ENCODE measurements around the gene STX2.
"Not testable (repeated sequence)": the region's sequence is repeated elsewhere in the genome, so short reads cannot be mapped to it uniquely, and the experiment has no call there.

STX2 gene

DNA sequence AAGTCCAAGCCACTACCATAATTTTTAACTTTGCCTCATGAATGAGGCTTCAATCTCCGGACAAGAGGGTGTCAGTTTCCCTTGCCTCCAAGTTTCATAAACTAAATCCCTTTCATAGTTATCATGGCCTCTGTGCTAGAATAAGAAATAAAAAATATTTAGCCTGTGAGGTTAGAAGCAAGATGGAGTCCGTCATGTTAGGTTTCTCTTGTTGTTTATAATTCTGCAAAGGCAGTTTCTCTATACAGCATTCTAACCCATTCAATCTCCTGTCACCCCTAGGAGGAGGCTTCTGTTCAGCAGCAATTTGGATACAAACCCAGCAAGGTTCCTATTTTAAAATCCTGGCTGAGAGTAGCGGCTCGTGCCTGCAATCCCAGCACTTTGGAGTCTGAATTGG is 17.0 kb upstream of the STX2 start:
- Mint-ChIP-seq H3K27ac (no peak overlapping the region), H3K4me1 (peaks cover 2 to 4% of the 10 kb centered on the region in 2 donors), H3K27me3 (peaks cover 18 to 39% of the 10 kb centered on the region in 2 donors), H3K4me3 (no peak overlapping the region), H3K9me3 (peaks cover 5 to 10% of the 10 kb centered on the region in 2 donors), H3K36me3 (peaks cover 0 to 8% of the 10 kb centered on the region in 2 donors)
- ATAC-seq (replicated peaks) (no peak), DNase-seq (no peak)

DNA sequence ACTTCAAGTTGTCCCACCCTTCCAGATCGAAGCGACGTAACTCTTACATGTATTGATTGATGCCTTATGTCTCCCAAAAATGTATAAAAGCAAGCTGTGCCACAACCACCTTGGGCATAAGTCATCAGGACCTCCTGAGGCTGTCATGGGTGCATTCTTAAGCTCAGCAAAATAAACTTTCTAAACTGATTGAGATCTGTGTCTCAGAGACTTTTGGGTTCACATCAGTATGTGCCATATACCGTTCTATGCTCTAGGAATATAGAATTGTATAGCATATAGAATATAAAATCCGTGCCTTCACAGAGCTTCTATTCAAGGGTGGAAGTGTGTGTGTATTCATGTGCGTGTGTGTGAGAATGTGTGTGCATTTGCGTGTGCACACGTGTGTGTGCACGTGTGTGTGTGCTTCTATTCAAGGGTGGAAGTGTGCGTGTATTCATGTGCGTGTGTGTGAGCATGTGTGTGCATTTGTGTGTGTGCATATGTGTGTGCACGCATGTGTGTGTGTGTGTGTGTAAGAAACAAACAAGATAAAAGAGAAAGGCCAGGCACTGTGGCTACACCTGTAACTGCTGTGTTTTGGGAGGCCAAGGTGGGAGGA is 11.5 kb upstream of the STX2 start:
- H3K27me3 Mint-ChIP-seq, result peaks cover 22 to 44% of the 10 kb centered on the region in 2 donors
- H3K9me3 Mint-ChIP-seq, result peaks cover 0 to 2% of the 10 kb centered on the region in 2 donors
- DNase-seq, result no peak
- no peaks in the 10 kb centered on the region for H3K4me1 Mint-ChIP-seq
- ATAC-seq (replicated peaks), result no peak
- no peak overlapping the region for H3K27ac Mint-ChIP-seq
- H3K4me3 Mint-ChIP-seq, result no peak overlapping the region
- H3K36me3 Mint-ChIP-seq, result no peaks in the 10 kb centered on the region

DNA sequence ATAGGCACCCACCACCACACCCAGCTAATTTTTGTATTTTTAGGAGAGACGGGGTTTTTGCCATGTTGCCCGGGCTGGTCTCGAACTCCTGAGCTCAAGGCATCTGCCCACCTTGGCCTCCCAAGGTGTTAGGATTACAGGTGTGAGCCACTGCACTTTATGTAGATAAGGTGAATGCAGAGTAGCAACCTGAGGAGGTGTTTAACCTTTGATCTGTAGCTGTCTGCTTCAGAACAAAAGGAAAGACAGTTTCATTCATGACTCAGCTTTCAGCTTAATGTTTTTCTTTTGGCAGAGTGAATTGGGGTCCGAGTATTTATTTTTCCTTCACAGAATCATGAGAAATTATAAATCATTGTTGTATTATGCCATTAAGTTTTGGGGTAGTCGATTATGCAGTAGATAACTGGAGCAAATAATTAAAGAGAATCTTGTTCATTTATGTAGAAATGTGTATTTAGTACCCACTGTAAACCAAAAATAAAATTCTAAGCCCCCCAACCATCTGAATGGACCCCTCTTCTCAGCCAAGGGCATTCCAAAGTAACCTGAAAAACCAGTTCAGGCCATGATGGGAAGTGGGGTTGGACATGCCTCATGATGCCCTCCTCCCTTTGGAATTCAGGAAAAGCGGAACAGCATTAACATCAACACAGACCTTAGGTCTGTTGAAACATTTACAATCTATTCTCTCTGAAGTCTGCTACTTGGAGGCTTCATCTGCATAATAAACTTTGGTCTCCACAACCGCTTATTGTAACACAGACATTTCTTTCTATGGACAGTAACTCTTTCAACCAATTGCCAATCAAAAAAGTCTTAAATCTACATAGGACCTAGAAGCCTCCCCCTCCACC is 10.7 kb upstream of the STX2 start:
- Mint-ChIP-seq H3K27ac (no peak overlapping the region), H3K4me3 (no peak overlapping the region), H3K4me1 (no peaks in the 10 kb centered on the region), H3K27me3 (peaks cover 21 to 39% of the 10 kb centered on the region in 2 donors), H3K9me3 (peaks cover 0 to 2% of the 10 kb centered on the region in 2 donors), H3K36me3 (no peaks in the 10 kb centered on the region)
- no peak for DNase-seq
- ATAC-seq (replicated peaks), result no peak

DNA sequence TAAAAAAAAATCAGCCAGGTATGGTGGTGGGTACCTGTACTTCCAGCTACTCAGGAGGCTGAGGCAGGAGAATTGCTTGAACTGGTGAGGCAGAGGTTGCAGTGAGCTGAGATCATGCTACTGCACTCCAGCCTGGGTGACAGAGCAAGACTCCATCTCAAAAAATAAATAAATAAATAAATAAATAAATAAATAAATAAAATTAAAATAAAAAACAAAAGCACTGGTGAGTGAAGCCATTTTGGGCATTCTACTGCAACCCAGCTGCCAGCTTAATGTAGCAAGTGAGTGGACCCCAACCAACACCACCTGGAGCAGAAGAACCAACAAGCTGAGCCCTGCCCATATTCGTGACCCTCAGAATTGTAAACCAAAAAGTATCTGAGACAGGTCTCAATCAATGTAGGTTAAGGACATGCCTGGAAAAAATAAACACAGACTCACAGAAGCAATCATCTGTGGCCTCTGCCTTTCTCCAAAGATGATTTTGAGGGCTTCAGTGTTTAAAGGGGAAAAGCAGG is 9.8 kb upstream of the STX2 start:
- not testable (repeated sequence) for H3K9me3 Mint-ChIP-seq; H3K4me3 Mint-ChIP-seq; ATAC-seq (replicated peaks); H3K4me1 Mint-ChIP-seq; H3K27ac Mint-ChIP-seq; DNase-seq; H3K36me3 Mint-ChIP-seq
- peaks cover 22 to 33% of the 10 kb centered on the region in 2 donors for H3K27me3 Mint-ChIP-seq

DNA sequence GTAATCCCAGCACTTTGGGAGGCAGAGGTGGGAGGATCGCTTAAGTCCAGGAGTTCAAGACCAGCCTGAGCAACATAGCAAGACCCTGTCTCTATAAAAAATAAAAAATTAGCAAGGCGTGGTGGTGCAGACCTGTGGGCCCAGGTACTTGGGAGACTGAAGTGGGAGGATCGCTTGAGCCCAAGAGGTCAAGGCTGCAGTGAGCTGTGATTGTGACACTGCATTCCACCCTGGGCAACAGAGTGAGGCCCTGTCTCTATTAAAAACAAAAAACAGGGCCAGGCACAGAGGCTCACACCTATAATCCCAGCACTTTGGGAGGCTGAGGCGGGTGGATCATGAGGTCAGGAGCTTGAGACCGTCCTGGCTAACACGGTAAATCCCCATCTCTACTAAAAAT is 9.1 kb upstream of the STX2 start:
- not testable (repeated sequence) for ATAC-seq (replicated peaks); H3K9me3 Mint-ChIP-seq; DNase-seq; H3K27ac Mint-ChIP-seq; H3K4me3 Mint-ChIP-seq; H3K4me1 Mint-ChIP-seq; H3K36me3 Mint-ChIP-seq
- H3K27me3 Mint-ChIP-seq, result peaks cover 22 to 30% of the 10 kb centered on the region in 2 donors

DNA sequence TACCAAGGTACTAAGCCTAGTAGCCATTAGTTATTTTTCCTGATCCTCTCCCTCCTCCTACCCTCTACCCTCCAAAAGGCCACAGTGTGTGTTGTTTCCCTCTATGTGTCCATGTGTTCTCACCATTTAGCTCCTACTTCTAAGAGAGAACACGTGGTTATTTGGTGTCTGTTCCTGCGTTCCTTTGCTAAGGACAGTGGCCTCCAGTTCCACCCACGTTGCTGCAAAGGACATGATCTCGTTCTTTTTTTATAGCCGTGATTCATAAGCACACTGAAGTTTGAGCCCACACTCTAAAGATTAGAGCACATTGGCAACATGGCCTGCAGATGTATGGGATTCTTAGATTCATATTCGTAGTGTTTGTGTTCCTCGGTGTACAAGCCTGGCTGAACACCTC is 8.1 kb upstream of the STX2 start:
- ATAC-seq (replicated peaks), result no peak
- Mint-ChIP-seq H3K27me3 (peaks cover 17 to 24% of the 10 kb centered on the region in 2 donors), H3K27ac (no peak overlapping the region), H3K4me1 (no peaks in the 10 kb centered on the region), H3K36me3 (no peaks in the 10 kb centered on the region), H3K4me3 (no peak overlapping the region), H3K9me3 (no peaks in the 10 kb centered on the region)
- no peak for DNase-seq

DNA sequence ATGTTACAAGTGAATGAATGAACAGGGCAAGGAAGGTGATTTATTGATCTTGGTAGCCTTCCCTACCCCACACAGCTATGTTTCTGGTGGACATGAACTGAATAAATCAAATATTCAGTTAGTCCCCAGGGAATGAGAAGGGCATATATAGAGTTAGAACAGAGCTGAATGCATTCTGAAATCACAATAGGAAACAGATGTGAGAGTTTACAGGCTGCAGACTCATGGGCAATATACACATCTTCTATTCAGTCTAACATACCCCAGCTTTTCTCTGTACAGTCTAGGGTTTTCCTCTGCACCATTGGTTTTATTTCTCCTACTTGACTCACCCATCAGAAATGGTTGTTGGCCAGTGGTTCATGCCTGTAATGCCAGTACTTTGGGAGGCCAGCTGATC is 7.3 kb upstream of the STX2 start:
- ATAC-seq (replicated peaks) (no peak), DNase-seq (no peak)
- no peaks in the 10 kb centered on the region for H3K9me3 Mint-ChIP-seq
- peaks cover 17 to 24% of the 10 kb centered on the region in 2 donors for H3K27me3 Mint-ChIP-seq
- H3K4me3 Mint-ChIP-seq, result no peak overlapping the region
- H3K27ac Mint-ChIP-seq, result no peak overlapping the region
- H3K4me1 Mint-ChIP-seq, result no peaks in the 10 kb centered on the region
- no peaks in the 10 kb centered on the region for H3K36me3 Mint-ChIP-seq

DNA sequence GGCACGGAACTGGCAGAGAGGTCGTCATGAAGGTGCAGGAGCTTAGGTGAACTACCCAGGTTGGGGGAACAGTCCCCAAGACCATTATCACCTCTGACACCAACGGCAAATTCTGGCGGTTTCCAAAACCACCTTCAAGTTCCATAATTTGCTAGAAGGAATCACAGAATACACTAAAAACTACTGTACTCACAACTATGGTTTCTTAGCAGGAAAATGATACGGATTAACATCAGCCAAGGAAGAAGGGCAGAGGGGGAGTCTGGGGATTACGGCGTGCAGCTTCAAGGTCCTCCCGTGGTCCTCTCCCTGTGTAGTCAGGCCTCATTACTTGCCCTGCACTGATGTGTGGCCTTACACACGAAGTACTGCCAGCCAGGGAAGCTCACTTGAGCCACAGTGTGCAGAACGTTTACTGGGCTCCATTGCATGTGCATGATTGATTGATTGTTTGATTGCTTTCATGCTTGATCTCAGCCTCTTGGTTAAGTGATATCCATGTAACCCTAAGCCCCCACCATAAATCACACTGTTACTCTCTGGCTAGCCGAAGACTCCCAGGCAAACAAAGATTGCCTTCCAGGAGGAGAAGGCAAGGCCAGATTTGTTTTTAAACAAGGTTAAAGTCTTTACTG is 837 bp upstream of the STX2 start:
- DNase-seq, result no peak
- ATAC-seq (replicated peaks), result no peak
- H3K36me3 Mint-ChIP-seq, result no peaks in the 10 kb centered on the region
- peak overlapping the region; percentile 79 to 82 for H3K4me3 Mint-ChIP-seq
- no peaks in the 10 kb centered on the region for H3K9me3 Mint-ChIP-seq
- H3K27ac Mint-ChIP-seq, result no peak overlapping the region
- H3K27me3 Mint-ChIP-seq, result peaks cover 0 to 1% of the 10 kb centered on the region in 2 donors
- H3K4me1 Mint-ChIP-seq, result peaks cover 6 to 16% of the 10 kb centered on the region in 2 donors

DNA sequence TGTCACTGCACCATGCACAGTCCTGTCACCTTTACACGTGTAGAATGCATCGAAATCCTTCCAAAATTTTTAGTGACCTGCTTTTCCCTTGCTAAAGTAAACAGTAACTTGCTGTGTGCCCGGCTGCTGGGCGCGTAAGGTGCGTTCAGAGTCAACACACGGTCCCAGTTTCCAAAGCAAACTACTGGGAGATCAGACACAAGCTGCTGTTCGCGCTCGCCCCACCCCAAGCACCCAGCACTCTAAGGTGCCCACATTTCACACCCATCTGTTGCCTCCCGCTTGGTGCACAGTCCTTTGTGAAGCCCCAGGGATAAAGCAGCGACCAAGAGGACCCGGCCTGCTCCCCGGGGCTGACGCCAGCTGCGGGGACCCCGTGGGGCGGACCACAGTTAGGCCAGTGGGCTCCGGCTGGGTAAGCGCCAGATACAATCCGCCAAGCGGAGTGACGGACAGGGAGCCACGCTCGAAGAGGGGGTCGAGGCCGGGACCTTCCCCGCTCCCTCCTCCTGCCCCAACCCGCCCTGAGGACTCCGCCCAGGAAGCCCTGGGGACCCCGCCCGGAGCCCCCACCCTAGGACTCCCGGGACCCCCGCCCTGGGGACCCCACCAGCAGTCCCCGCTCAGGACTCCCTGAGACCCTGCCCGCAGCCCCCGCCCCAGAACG is 633 bp downstream of the STX2 start:
- ATAC-seq (replicated peaks) (peak; percentile 44 to 47), DNase-seq (peak; percentile 11)
- H3K27ac Mint-ChIP-seq, result no peak overlapping the region

DNA sequence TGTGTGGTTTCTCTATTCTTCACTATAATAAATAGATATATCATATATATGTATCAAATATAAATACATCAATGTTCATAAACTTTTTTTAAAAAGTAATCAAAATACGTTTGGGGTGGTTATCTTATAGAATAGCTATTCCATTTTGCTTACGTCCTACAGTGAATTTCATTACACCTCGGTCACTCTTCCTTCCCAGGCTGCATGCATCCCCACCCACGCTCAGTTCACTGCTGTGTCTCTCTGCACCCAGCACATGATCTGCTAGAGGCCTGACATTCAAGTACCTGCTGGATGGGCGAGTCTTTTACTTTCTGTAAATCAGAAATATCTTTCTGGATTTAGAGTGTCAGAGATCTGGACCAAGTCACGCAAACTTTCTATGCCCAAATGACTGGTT is 3.6 kb downstream of the STX2 start:
- Mint-ChIP-seq H3K4me3 (no peak overlapping the region), H3K27me3 (no peaks in the 10 kb centered on the region), H3K36me3 (no peaks in the 10 kb centered on the region), H3K27ac (no peak overlapping the region), H3K9me3 (no peaks in the 10 kb centered on the region), H3K4me1 (peaks cover 17 to 31% of the 10 kb centered on the region in 2 donors)
- DNase-seq (no peak), ATAC-seq (replicated peaks) (no peak)

More for the DNA sequence above, 633 bp downstream of the STX2 start:
- no peaks in the 10 kb centered on the region for H3K36me3 Mint-ChIP-seq
- H3K27me3 Mint-ChIP-seq, result no peaks in the 10 kb centered on the region
- H3K4me3 Mint-ChIP-seq, result peak overlapping the region; percentile 78 to 79
- peaks cover 6 to 16% of the 10 kb centered on the region in 2 donors for H3K4me1 Mint-ChIP-seq
- no peaks in the 10 kb centered on the region for H3K9me3 Mint-ChIP-seq

DNA sequence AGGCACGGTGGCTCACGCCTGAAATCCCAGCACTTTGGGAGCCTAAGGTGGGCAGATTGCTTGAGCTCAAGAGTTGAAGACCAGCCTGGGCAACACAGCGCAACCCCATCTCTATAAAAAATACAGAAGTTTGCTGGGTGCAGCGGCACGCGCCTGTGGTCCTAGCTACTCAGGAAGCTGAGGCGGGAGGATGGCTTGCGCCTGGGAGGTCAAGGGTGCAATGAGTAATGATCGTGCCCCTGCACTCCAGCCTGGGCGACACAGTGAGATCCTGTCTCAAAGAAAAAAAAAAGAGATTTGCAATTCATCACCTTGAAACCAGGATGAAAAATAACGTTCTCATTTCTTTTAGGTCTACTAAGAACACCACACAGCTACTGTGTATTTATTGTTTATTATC is 4.0 kb downstream of the STX2 start:
- DNase-seq, result no peak
- no peaks in the 10 kb centered on the region for H3K36me3 Mint-ChIP-seq
- peaks cover 21 to 34% of the 10 kb centered on the region in 2 donors for H3K4me1 Mint-ChIP-seq
- no peak overlapping the region for H3K27ac Mint-ChIP-seq
- ATAC-seq (replicated peaks), result no peak
- H3K4me3 Mint-ChIP-seq, result no peak overlapping the region
- H3K9me3 Mint-ChIP-seq, result no peaks in the 10 kb centered on the region
- H3K27me3 Mint-ChIP-seq, result no peaks in the 10 kb centered on the region

DNA sequence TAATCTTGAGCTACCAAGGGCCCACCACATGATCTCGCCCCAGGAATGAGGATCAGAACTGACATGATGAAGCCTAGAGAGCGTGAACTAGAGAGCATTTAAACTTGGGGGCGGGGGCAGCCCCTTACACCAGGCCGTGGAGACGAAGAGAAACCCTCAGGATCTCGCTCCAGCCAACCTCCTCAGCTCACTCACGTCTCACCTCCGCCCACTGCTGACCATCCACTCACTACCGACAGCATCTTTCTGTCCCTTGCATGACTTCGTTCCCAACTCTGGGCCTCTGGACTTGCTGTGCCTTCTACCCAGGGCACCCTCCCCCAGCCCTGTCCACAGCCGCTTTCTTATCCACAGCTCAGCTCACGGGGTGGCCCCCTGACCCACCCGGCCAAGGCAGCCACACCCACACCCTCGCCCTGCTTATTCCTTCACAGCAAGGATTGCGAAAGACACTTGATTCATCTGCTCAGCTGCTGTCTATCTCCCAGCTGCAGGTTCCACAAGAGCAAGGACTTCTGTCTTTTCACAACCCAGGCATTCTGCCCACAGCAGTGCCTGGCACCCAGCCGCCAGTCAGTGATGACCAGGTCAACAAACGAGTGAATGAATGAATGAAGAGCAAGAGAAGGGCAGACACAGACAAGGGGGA is 6.4 kb downstream of the STX2 start:
- no peak for ATAC-seq (replicated peaks)
- no peaks in the 10 kb centered on the region for H3K36me3 Mint-ChIP-seq
- H3K27ac Mint-ChIP-seq, result no peak overlapping the region
- no peak for DNase-seq
- no peaks in the 10 kb centered on the region for H3K27me3 Mint-ChIP-seq
- no peaks in the 10 kb centered on the region for H3K9me3 Mint-ChIP-seq
- no peak overlapping the region for H3K4me3 Mint-ChIP-seq
- peaks cover 20 to 30% of the 10 kb centered on the region in 2 donors for H3K4me1 Mint-ChIP-seq

DNA sequence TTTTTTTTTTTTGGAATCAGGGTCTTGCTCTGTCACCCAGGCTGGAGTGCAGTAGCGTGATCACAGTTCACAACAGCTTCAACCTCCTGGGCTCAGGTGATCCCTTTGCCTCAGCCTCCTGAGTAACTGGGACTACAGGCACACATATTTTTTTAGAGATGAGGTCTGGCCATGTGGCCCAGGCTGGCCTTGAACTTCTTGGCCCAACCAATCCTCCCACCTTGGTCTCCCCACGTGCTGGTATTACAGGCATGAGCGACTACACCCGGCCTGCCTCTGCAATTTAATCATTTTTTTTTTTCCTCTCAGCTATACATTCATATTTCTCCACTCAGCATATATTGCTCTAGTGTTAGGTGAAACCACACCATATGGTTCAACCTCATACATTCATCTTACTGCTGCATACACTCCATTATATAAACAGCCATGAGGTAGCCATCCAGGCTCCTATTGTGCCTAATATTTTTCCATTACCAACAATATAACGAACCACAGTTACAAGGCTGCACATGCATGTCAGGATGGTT is 7.1 kb downstream of the STX2 start:
- Mint-ChIP-seq H3K27ac (no peak overlapping the region), H3K4me3 (no peak overlapping the region), H3K27me3 (no peaks in the 10 kb centered on the region), H3K36me3 (peaks cover 0 to 3% of the 10 kb centered on the region in 2 donors), H3K4me1 (peaks cover 25 to 37% of the 10 kb centered on the region in 2 donors), H3K9me3 (no peaks in the 10 kb centered on the region)
- ATAC-seq (replicated peaks) (no peak), DNase-seq (no peak)

All from stimulated activated naive B cell treated with anti-CD40 and anti-IgM and Interleukin-4, amounts not matched to agents 10 μg/mL and 1 μg/mL and 100 μg/mL, for 72 hours (primary cell).